NT2/D1 (cell line): ENCODE measurements around the gene DYRK3.

Experiments used
- SUZ12 ChIP-seq: IDR thresholded peaks from 2 replicates; pipeline ENCODE4 v1.6.1; 2011; ENCODE audit not compliant: insufficient read length, insufficient read depth; ENCODE audit errors: extremely low read depth
- ZNF274 ChIP-seq: IDR thresholded peaks from 2 replicates; pipeline ENCODE4 v1.6.1; 2011; ENCODE audit warnings: mild to moderate bottlenecking, low read depth, low read length

DNA sequence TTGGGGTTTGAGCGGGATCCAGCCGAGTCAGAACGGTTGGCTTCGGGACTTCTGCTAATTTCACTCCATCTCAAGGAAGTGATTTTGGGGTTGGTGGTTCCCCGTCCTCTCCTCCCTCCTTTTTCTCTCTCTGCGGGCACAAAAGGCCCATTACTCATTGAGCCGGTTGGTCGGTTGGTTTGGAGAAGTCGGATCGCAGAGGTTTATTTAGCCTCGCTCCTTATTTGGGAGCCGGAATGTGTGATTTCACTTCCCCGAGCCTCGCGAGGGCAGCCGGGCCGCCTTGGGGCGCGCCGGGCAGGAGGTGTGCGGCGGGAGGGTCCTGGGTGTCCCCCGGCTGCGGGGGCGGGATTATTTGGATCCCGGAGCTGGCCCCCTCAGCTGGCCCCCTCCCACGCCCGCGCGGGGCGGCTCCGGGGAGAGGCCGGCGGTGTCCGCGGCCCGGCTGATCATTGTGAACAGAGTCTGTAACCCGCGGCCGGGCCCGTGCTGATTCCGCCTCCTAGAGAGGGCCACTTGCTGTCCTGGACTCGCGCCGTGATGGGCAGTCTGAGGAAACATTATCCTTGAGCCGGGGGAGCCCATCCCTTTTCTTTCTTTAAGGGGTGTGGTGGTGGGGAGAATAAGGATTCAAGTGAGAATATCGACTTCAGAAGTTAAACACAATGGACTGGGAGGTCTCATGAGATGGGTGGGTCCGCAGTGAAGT lies 50.6 kb downstream of the DYRK3 start:
- TF ChIP-seq ZNF274 (no peak), SUZ12 (no peak)
